HepG2 (cell line): ENCODE data around the gene GRIN2D. TPM values are rescaled to one million over a fixed set of nuclear protein-coding genes. Genes with fewer than 3 reads are reported as not detected.
A peak's percentile ranks its signal among the peaks of the same experiment; 100 is the strongest.

Source experiments
- ATAC-seq: fragments of 200-7000 bp; cut with Tn5 transposase; 3 replicates; pipeline ENCODE4 v1.9.1; 2020; ENCODE audit warnings: mild to moderate bottlenecking, moderate library complexity
- BruUV-seq: library from RNA; stranded (reverse); fragments of 400-500 nt; replicated peaks from 2 replicates; lab custom pipeline; 2021; lab: Mats Ljungman, UMichigan
- CTCF ChIA-PET: fragments of 300-600 bp; formaldehyde crosslinking; extraction: SDS; loops from one replicate; lab custom pipeline; 2021; ENCODE audit warnings: low total read pairs, inconsistent platforms, low intra/inter-chr PET ratio; lab: Yijun Ruan, JAX
- POLR2A ChIA-PET: fragments of 350-600 bp; sonication (Branson Sonifier 250); formaldehyde crosslinking; loops from one replicate; lab custom pipeline; 2020; ENCODE audit warnings: antibody characterized with exemption, inconsistent platforms; lab: Yijun Ruan, JAX
- DNase-seq: peaks from one replicate; pipeline ENCODE4 v3.0.0-alpha.2; 2015; ENCODE audit warnings: low spot score
- FAIRE-seq: peaks from 3 replicates; lab custom pipeline; 2011; peaks lifted over from hg19 to GRCh38; lab: Jason Lieb, UNC
- H2AFZ ChIP-seq: one replicate; pipeline ENCODE4 v1.6.1; 2011; ENCODE audit warnings: low read length, inconsistent platforms
- H3K27ac ChIP-seq: fragments of 300-600 bp; 3 replicates; pipeline ENCODE4 v1.8.0; 2011; ENCODE audit warnings: mixed run types, mild to moderate bottlenecking, mixed read lengths, low read length, inconsistent platforms; ENCODE audit not compliant: insufficient read depth; ENCODE audit errors: extremely low read length
- H3K27me3 ChIP-seq, 2 experiments: fragments of 200-600 bp in 1 of 2; 2 replicates in 1 of 2; 3 replicates in 1 of 2; pipeline versions ENCODE4 v1.6.0 to v1.8.0; 2011; ENCODE audit warnings: low read length in 2 of 2, mild to moderate bottlenecking in 2 of 2, moderate library complexity in 2 of 2, inconsistent platforms in 1 of 2; ENCODE audit not compliant: insufficient read depth in 2 of 2, control insufficient read depth in 1 of 2
- H3K36me3 ChIP-seq, 2 experiments: fragments of 200-600 bp in 1 of 2; replicated peaks in 1 of 2; 2 replicates in 1 of 2; 3 replicates in 1 of 2; pipeline versions ENCODE4 v1.5.1 to v1.8.0; 2011; ENCODE audit warnings: low read length in 2 of 2, inconsistent platforms in 1 of 2; ENCODE audit not compliant: insufficient read depth in 2 of 2, control insufficient read depth in 1 of 2
- H3K4me1 ChIP-seq: 2 replicates; pipeline ENCODE4 v1.5.1; 2012; ENCODE audit warnings: low read length, inconsistent platforms; ENCODE audit not compliant: insufficient read depth
- H3K4me2 ChIP-seq: 2 replicates; pipeline ENCODE4 v1.6.0; 2011; ENCODE audit warnings: low read depth, low read length, inconsistent platforms
- H3K4me3 ChIP-seq, 3 experiments: fragments of 200-600 bp in 1 of 3; sonication (generic), shearing (Covaris generic) in 1 of 3; replicated peaks in 1 of 3; 2 replicates each; pipeline ENCODE4 v1.5.1; 2011 to 2016; ENCODE audit warnings: low read length in 3 of 3, inconsistent platforms in 2 of 3, low read depth in 2 of 3, mild to moderate bottlenecking in 2 of 3, control low read depth in 1 of 3, mixed read lengths in 1 of 3; ENCODE audit not compliant: insufficient read depth in 1 of 3
- H3K79me2 ChIP-seq: one replicate; pipeline ENCODE4 v1.6.1; 2011; ENCODE audit warnings: low read length, inconsistent platforms; ENCODE audit not compliant: insufficient read depth
- H3K9ac ChIP-seq: 2 replicates; pipeline ENCODE4 v1.6.0; 2011; ENCODE audit warnings: mild to moderate bottlenecking, low read depth, low read length, inconsistent platforms; ENCODE audit not compliant: insufficient read depth
- H3K9me3 ChIP-seq: 2 replicates; pipeline ENCODE4 v1.5.1; 2012; ENCODE audit warnings: mild to moderate bottlenecking, low read length
- H4K20me1 ChIP-seq: 2 replicates; pipeline ENCODE4 v1.6.0; 2011; ENCODE audit warnings: inconsistent platforms, mild to moderate bottlenecking, low read length, moderate library complexity; ENCODE audit not compliant: insufficient read depth
- ATF3 ChIP-seq: sonication (generic); formaldehyde crosslinking; IDR thresholded peaks from 2 replicates; pipeline ENCODE4 v1.4.0; 2020; ENCODE audit warnings: missing genetic modification reagents
- DNMT3B ChIP-seq: conservative IDR thresholded peaks from 2 replicates; pipeline ENCODE4 v1.6.1; 2016; ENCODE audit warnings: missing biosample characterization, control low read depth
- FOXK1 ChIP-seq: sonication (generic); formaldehyde crosslinking; IDR thresholded peaks from 2 replicates; pipeline ENCODE4 v1.4.0; 2020; ENCODE audit warnings: low read depth, missing genetic modification reagents, borderline replicate concordance
- HBP1 ChIP-seq: IDR thresholded peaks from 2 replicates; pipeline ENCODE4 v1.6.1; 2016; ENCODE audit warnings: low read depth, control low read depth
- JUN ChIP-seq: sonication (generic); formaldehyde crosslinking; IDR thresholded peaks from 2 replicates; pipeline ENCODE4 v1.4.0; 2020; ENCODE audit warnings: mild to moderate bottlenecking, missing genetic modification reagents
- KDM5B ChIP-seq: sonication (generic); formaldehyde crosslinking; IDR thresholded peaks from 2 replicates; pipeline ENCODE4 v1.4.0; 2020; ENCODE audit warnings: missing genetic modification reagents, mild to moderate bottlenecking, borderline replicate concordance
- MXD3 ChIP-seq: IDR thresholded peaks from 2 replicates; pipeline ENCODE4 v1.6.1; 2016; ENCODE audit warnings: mild to moderate bottlenecking, missing biosample characterization, missing genetic modification reagents
- MXD4 ChIP-seq: IDR thresholded peaks from 2 replicates; pipeline ENCODE4 v1.6.1; 2016; ENCODE audit warnings: mild to moderate bottlenecking, missing biosample characterization, missing genetic modification reagents
- TFE3 ChIP-seq: IDR thresholded peaks from 2 replicates; pipeline ENCODE4 v1.6.1; 2016
- ZGPAT ChIP-seq: IDR thresholded peaks from 2 replicates; pipeline ENCODE4 v1.6.1; 2016; ENCODE audit warnings: mild to moderate bottlenecking
- ZMAT3 ChIP-seq: sonication (generic); formaldehyde crosslinking; conservative IDR thresholded peaks from 2 replicates; pipeline ENCODE4 v1.7.0; 2021; ENCODE audit warnings: missing genetic modification reagents
- ZNF18 ChIP-seq: sonication (generic); formaldehyde crosslinking; IDR thresholded peaks from 2 replicates; pipeline ENCODE4 v1.8.0; 2022; ENCODE audit warnings: mild to moderate bottlenecking, missing genetic modification reagents; ENCODE audit not compliant: insufficient replicate concordance
- ZNF329 ChIP-seq: sonication (generic); formaldehyde crosslinking; IDR thresholded peaks from 2 replicates; pipeline ENCODE4 v1.9.0; 2021; ENCODE audit warnings: low read depth, mild to moderate bottlenecking, missing genetic modification reagents
- ZNF354B ChIP-seq: sonication (generic); formaldehyde crosslinking; IDR thresholded peaks from 2 replicates; pipeline ENCODE4 v1.8.0; 2022; ENCODE audit warnings: mild to moderate bottlenecking, missing genetic modification reagents
- WGBS: methylation state at CpG from one replicate; pipeline ENCODE4 v1.1.6; 2017; ENCODE audit warnings: low lambda C conversion rate; 5-methylcytosine and 5-hydroxymethylcytosine counted together
- in situ Hi-C: cut with HindIII; loops from 2 replicates; pipeline ENCODE4 v1.10.0; 2017; ENCODE audit warnings: low pct_unique_long_range_greater_than_20kb; ENCODE audit not compliant: extremely low pct_ligation_motif_present
- intact Hi-C: fragments of 100-400 bp; cut with micrococcal nuclease; formaldehyde crosslinking; loops from one replicate; pipeline ENCODE4 v1.10.0; 2022; ENCODE audit not compliant: unreplicated experiment
- polyA plus RNA-seq, 8 experiments: library from polyadenylated mRNA; depleted of rRNA in 3 of 8; stranded (reverse) in 7 of 8; unstranded in 1 of 8; fragments of >200 nt; fragmentation: Illumina TruSeq in 4 of 8; extraction: Trizol in 4 of 8; gene quantifications; 2 replicates each; pipeline versions ENCODE4 v1.2.1 to v1.2.3, GENCODE V29; 2011 to 2016; ENCODE audit warnings: low read depth in 4 of 8, missing spikeins in 1 of 8, mixed read lengths in 1 of 8; ENCODE audit not compliant: insufficient read depth in 1 of 8
- total RNA-seq, 5 experiments: library from RNA; depleted of rRNA; stranded (reverse); fragments of >200 nt; fragmentation: Illumina TruSeq; extraction: Trizol; gene quantifications; 2 replicates each; pipeline ENCODE4 v1.2.3, GENCODE V29; 2016; ENCODE audit warnings: low read depth in 1 of 5

GRIN2D gene
- total and polyA plus RNA-seq, 2 of the 13 experiments (the other 11 are each of a cell fraction or from before 2014, with no cell fraction given): 0.02 to 0.13 TPM

GRCh38 chr19:48362716-48363499 is 30.6 kb upstream of the GRIN2D start (continued):
- TF ChIP-seq ZNF18 (no peak), MXD4 (CRISPR knock-in tag) (no peak), JUN (CRISPR knock-in tag) (no peak), KDM5B (0 out of 2 replicates have a peak, but pooled peaks have one; percentile 14), FOXK1 (peak; percentile 30; the same call in 1 of the 2 replicates), MXD3 (CRISPR knock-in tag) (peak; percentile 9; the same call in 1 of the 2 replicates), DNMT3B (CRISPR knock-in tag) (no peak)

- in situ Hi-C loops (no loop called here), intact Hi-C loops (no loop called here)
- peak overlapping the region; percentile 96 for H3K27ac ChIP-seq
- no peak for DNase-seq
- no peaks in the 10 kb centered on the region for H3K9me3 ChIP-seq
- H3K9ac ChIP-seq: peak overlapping the region; percentile 96
- no peaks in the 10 kb centered on the region for H3K27me3 ChIP-seq
- no peaks in the 10 kb centered on the region for H4K20me1 ChIP-seq
- peaks cover 40% of the 10 kb centered on the region for H3K4me1 ChIP-seq
- no peaks in the 10 kb centered on the region for H3K79me2 ChIP-seq
- TSS peak; percentile 91 for BruUV-seq
- peak; percentile 59 for ATAC-seq
- no peak for FAIRE-seq
- 7% methylated on average over 3 of the region's 10 CpGs for WGBS
- CTCF ChIA-PET: interaction anchor here (1.4 kb wide), 1 partner anchor 13 kb away, joined by 4 read pairs; no protein-coding TSS in a partner anchor
- H2AFZ ChIP-seq: no peak overlapping the region
- peak overlapping the region; percentile 47 to 86 (median 71) for H3K4me3 ChIP-seq
- peaks cover 0 to 2% of the 10 kb centered on the region in 2 experiments; a peak in 1 of 5 replicates for H3K36me3 ChIP-seq
- POLR2A ChIA-PET: interaction anchor here (0.6 to 2.7 kb wide), 16 partner anchors 9 to 256 kb away, joined by 3 to 107 read pairs (median 6); partner anchors contain the start of genes EMP3, GRIN2D, KDELR1 and RPL18
- peak overlapping the region; percentile 99 for H3K4me2 ChIP-seq
- TF ChIP-seq ZGPAT (peak; percentile 59; the same call in 1 of the 2 replicates), ZNF329 (CRISPR knock-in tag) (no peak), TFE3 (CRISPR knock-in tag) (no peak), ZMAT3 (CRISPR knock-in tag) (no peak), HBP1 (CRISPR knock-in tag) (no peak), ATF3 (CRISPR knock-in tag) (no peak), ZNF354B (CRISPR knock-in tag) (no peak)
These were observed 30.0 kb upstream of the GRIN2D start for GRCh38 chr19:48363500-48363809.
